DND-41 (cell line): ENCODE results near the gene GARIN5A.

Experiments used
- ATAC-seq: fragments of 200-7000 bp; cut with Tn5 transposase; 3 replicates; pipeline ENCODE4 v1.9.1; 2021; ENCODE audit warnings: low read depth; ENCODE audit not compliant: insufficient read depth
- DNase-seq: peaks from one replicate; pipeline ENCODE4 v3.0.0-alpha.2; 2020
- H2AFZ ChIP-seq: 2 replicates; pipeline ENCODE4 v1.6.0; 2012; ENCODE audit warnings: low read depth, low read length
- H3K27ac ChIP-seq: 2 replicates; pipeline ENCODE4 v1.5.1; 2012; ENCODE audit warnings: low read length, inconsistent platforms
- H3K27me3 ChIP-seq: fragments of 200-600 bp; sonication (generic); 2 replicates; pipeline ENCODE4 v1.6.0; 2012; ENCODE audit warnings: low read length, mild to moderate bottlenecking, inconsistent platforms; ENCODE audit not compliant: insufficient read depth, poor library complexity
- H3K36me3 ChIP-seq: 2 replicates; pipeline ENCODE4 v1.5.1; 2012; ENCODE audit warnings: low read length, inconsistent platforms; ENCODE audit not compliant: insufficient read depth
- H3K4me1 ChIP-seq: 2 replicates; pipeline ENCODE4 v1.5.1; 2012; ENCODE audit warnings: mild to moderate bottlenecking, low read length; ENCODE audit not compliant: insufficient read depth
- H3K4me2 ChIP-seq: 2 replicates; pipeline ENCODE4 v1.6.0; 2012; ENCODE audit warnings: mild to moderate bottlenecking, moderate library complexity, low read length, inconsistent platforms; ENCODE audit not compliant: insufficient read depth
- H3K4me3 ChIP-seq, 2 experiments: fragments of 200-600 bp in 1 of 2; shearing (Covaris generic) in 1 of 2; 2 replicates each; pipeline ENCODE4 v1.5.1; 2012 to 2016; ENCODE audit warnings: inconsistent platforms in 2 of 2, low read length in 2 of 2, mild to moderate bottlenecking in 2 of 2, low read depth in 1 of 2, moderate library complexity in 1 of 2
- H3K79me2 ChIP-seq: 2 replicates; pipeline ENCODE4 v1.6.0; 2012; ENCODE audit warnings: low read length, inconsistent platforms; ENCODE audit not compliant: insufficient read depth
- H3K9ac ChIP-seq: 2 replicates; pipeline ENCODE4 v1.6.0; 2012; ENCODE audit warnings: low read depth, mild to moderate bottlenecking, inconsistent platforms, low read length, moderate library complexity
- H3K9me3 ChIP-seq: 2 replicates; pipeline ENCODE4 v1.5.1; 2012; ENCODE audit warnings: low read length, moderate library complexity, mild to moderate bottlenecking, inconsistent platforms; ENCODE audit not compliant: insufficient read depth, severe bottlenecking
- H4K20me1 ChIP-seq: 2 replicates; pipeline ENCODE4 v1.6.0; 2012; ENCODE audit warnings: low read length; ENCODE audit not compliant: insufficient read depth
- EZH2 ChIP-seq: IDR thresholded peaks from 3 replicates; pipeline ENCODE4 v1.6.1; 2012; ENCODE audit warnings: borderline replicate concordance, low read depth, mild to moderate bottlenecking, moderate library complexity, low read length, inconsistent platforms; ENCODE audit not compliant: severe bottlenecking
- TF ChIP-seq, protein P1 (sequence below): IDR thresholded peaks from 2 replicates; pipeline ENCODE4 v1.5.1; 2012; ENCODE audit warnings: borderline replicate concordance, low read length, moderate library complexity, mild to moderate bottlenecking; ENCODE audit not compliant: poor library complexity, severe bottlenecking; ENCODE audit errors: extremely low read depth

The GARIN5A gene

DNA sequence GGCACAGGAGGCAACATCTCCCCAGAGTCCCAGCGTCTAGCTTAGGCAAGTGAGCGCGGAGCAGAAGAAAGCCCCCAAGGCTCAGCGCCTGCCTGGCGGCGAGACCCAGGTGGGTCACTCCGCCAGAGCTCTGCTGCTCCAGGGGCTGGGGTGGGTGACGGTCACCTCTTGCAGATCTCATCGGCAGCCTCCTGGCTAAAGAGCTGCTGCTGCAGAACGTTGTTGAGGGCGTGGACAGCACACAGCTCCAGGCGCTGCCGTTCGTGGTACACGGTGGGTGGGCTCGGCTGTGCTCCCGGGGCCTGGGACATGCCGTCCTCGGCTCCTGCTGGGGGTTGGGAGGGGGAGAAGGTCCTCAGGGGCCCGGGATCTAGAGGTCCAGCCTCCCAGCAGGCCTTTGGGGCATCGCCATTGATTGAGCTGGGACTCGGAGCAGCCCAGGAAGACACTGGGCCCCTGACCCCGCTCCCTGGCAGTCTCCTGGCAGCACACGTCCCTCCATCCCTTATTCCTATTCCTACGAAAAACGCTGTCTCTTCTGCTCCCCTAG is 33.5 kb upstream of the GARIN5A start:
- Histone ChIP-seq H3K27me3 (no peaks in the 10 kb centered on the region), H3K4me2 (peak overlapping the region; percentile 93), H3K9me3 (no peaks in the 10 kb centered on the region), H2AFZ (no peak overlapping the region; the same call in 1 of the 2 replicates), H3K4me1 (peaks cover 21% of the 10 kb centered on the region), H4K20me1 (no peaks in the 10 kb centered on the region), H3K27ac (peak overlapping the region; percentile 81), H3K36me3 (no peaks in the 10 kb centered on the region), H3K9ac (peak overlapping the region; percentile 68), H3K79me2 (peaks cover 6% of the 10 kb centered on the region; the same call in 1 of the 2 replicates), H3K4me3 (peak overlapping the region; percentile 61 to 90; a peak in 3 of 4 replicates)
- ATAC-seq (no peak), DNase-seq (no peak)
- TF ChIP-seq EZH2, result no peak
- TF ChIP-seq, protein P1, sequence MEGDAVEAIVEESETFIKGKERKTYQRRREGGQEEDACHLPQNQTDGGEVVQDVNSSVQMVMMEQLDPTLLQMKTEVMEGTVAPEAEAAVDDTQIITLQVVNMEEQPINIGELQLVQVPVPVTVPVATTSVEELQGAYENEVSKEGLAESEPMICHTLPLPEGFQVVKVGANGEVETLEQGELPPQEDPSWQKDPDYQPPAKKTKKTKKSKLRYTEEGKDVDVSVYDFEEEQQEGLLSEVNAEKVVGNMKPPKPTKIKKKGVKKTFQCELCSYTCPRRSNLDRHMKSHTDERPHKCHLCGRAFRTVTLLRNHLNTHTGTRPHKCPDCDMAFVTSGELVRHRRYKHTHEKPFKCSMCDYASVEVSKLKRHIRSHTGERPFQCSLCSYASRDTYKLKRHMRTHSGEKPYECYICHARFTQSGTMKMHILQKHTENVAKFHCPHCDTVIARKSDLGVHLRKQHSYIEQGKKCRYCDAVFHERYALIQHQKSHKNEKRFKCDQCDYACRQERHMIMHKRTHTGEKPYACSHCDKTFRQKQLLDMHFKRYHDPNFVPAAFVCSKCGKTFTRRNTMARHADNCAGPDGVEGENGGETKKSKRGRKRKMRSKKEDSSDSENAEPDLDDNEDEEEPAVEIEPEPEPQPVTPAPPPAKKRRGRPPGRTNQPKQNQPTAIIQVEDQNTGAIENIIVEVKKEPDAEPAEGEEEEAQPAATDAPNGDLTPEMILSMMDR, result no peak

DNA sequence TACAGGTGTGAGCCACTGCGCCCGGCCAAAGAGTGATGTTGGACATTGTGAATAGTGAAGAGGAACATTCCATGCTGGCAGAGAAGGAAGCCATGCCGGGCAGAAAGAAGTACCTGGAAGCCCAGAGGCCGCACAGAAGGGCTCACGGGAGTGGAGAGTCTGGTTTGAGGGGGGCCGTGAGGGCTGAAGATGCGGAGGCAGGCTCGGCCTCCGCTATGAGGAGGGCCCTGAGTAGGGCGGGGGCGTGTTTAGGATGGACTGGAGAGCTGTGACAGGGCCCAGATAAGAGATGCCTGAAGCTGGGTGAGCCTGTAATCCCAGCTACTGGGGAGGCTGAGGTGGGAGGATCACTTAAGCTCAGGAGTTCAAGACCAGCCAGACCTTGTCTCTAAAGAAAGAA is 32.7 kb upstream of the GARIN5A start:
- Histone ChIP-seq H3K27ac (no peak overlapping the region), H3K4me3 (no peak overlapping the region), H3K27me3 (no peaks in the 10 kb centered on the region), H3K4me1 (peaks cover 21% of the 10 kb centered on the region), H3K79me2 (peaks cover 6% of the 10 kb centered on the region; the same call in 1 of the 2 replicates), H3K9ac (no peak overlapping the region), H2AFZ (no peak overlapping the region), H3K9me3 (no peaks in the 10 kb centered on the region), H4K20me1 (no peaks in the 10 kb centered on the region), H3K4me2 (no peak overlapping the region), H3K36me3 (no peaks in the 10 kb centered on the region)
- ATAC-seq, result no peak
- no peak for DNase-seq
- TF ChIP-seq, protein P1, result no peak

DNA sequence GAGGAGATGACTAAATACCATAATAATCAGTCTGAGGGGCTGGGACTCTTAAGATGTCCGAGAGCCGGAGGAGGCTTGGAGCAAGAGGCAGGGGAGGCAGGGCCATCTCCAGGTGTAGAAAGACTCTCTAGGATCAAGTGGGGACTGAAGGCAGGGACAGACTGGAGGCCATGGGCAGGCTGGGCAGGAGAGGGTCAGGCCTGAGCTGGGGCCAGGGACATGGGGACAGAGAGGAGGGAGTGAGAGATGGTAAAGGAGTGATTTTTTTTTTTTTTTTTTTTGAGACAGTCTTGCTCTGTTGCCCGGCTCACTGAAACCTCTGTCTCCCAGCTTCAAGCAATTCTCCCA is 32.2 kb upstream of the GARIN5A start:
- H3K36me3 ChIP-seq, result no peaks in the 10 kb centered on the region
- no peak for TF ChIP-seq EZH2
- TF ChIP-seq, protein P1, result no peak
- H3K9me3 ChIP-seq, result no peaks in the 10 kb centered on the region
- no peak overlapping the region for H3K27ac ChIP-seq
- no peak for DNase-seq
- H3K4me3 ChIP-seq, result no peak overlapping the region
- no peak overlapping the region for H3K9ac ChIP-seq
- no peak overlapping the region for H3K4me2 ChIP-seq
- peaks cover 6% of the 10 kb centered on the region; the same call in 1 of the 2 replicates for H3K79me2 ChIP-seq
- no peak for ATAC-seq
- no peaks in the 10 kb centered on the region for H4K20me1 ChIP-seq
- H3K27me3 ChIP-seq, result no peaks in the 10 kb centered on the region
- H3K4me1 ChIP-seq, result peaks cover 21% of the 10 kb centered on the region
- no peak overlapping the region for H2AFZ ChIP-seq

DNA sequence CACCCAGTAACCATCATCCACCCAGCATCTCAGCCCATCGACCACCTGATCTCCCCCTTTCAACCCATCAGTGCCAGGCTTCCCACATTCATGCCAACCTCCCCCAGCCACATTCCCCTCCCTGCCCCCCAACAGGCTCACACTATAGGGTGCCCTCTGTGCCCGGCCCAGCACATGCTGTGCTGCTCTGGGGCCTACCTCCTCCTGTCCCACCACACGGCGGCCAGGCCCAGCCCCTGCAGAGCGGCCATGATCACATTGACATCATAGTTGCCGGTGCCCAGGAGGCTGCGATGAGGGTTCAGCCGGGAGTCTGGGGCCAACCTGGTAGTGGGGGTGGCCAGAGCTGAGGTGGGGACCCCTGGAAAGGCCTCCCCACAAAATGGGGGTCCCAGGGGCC is 30.7 kb upstream of the GARIN5A start:
- no peak overlapping the region for H3K4me3 ChIP-seq
- H3K27me3 ChIP-seq, result no peaks in the 10 kb centered on the region
- peaks cover 21% of the 10 kb centered on the region for H3K4me1 ChIP-seq
- H3K79me2 ChIP-seq, result peaks cover 6% of the 10 kb centered on the region; the same call in 1 of the 2 replicates
- H3K9me3 ChIP-seq, result no peaks in the 10 kb centered on the region
- TF ChIP-seq, protein P1, result no peak
- no peak for TF ChIP-seq EZH2
- H3K36me3 ChIP-seq, result no peaks in the 10 kb centered on the region
- H4K20me1 ChIP-seq, result no peaks in the 10 kb centered on the region
- ATAC-seq (no peak), DNase-seq (no peak)
- no peak overlapping the region for H3K9ac ChIP-seq
- no peak overlapping the region for H3K27ac ChIP-seq
- no peak overlapping the region for H2AFZ ChIP-seq
- no peak overlapping the region for H3K4me2 ChIP-seq
